T-helper 22 cell (primary cell): ENCODE data around the gene DDN.
A peak's percentile ranks its signal among the peaks of the same experiment; 100 is the strongest.

Experiments
- DNase-seq: peaks from one replicate; pipeline ENCODE4 v3.0.0-alpha.2; 2020; ENCODE audit warnings: low read depth

The DDN gene

GRCh38 chr12:49013428-49013827 lies 14.3 kb upstream of the DDN start:
- DNase-seq: no peak

- no peak for DNase-seq
Observed at GRCh38 chr12:49012739-49013138, 13.6 kb upstream of the DDN start.

- DNase-seq: no peak
Observed at GRCh38 chr12:49010092-49010668, 11.0 kb upstream of the DDN start.

GRCh38 chr12:49008943-49009342 lies 9.8 kb upstream of the DDN start:
- no peak for DNase-seq

- DNase-seq: no peak
Observed at GRCh38 chr12:49000346-49000745, 1.2 kb upstream of the DDN start.

GRCh38 chr12:48998497-48999353 lies 450 bp downstream of the DDN start:
- no peak for DNase-seq

GRCh38 chr12:48997719-48998496 lies 1.3 kb downstream of the DDN start:
- no peak for DNase-seq

- peak; percentile 55 for DNase-seq
Observed at GRCh38 chr12:48996794-48997718, 2.1 kb downstream of the DDN start.

GRCh38 chr12:48995086-48995879 lies 3.9 kb downstream of the DDN start:
- no peak for DNase-seq

- no peak for DNase-seq
Observed at GRCh38 chr12:48994224-48995085, 4.7 kb downstream of the DDN start.

GRCh38 chr12:48993787-48994186 lies 5.4 kb downstream of the DDN start:
- no peak for DNase-seq

- DNase-seq: no peak
Observed at GRCh38 chr12:48991247-48992050, 7.7 kb downstream of the DDN start.

- no peak for DNase-seq
Observed at GRCh38 chr12:48990552-48990951, 8.6 kb downstream of the DDN start.

- DNase-seq: no peak
Observed at GRCh38 chr12:48988030-48988649, 11.0 kb downstream of the DDN start.

- no peak for DNase-seq
Observed at GRCh38 chr12:48986720-48987291, 12.4 kb downstream of the DDN start.

GRCh38 chr12:48985901-48986300 lies 13.3 kb downstream of the DDN start:
- no peak for DNase-seq

- no peak for DNase-seq
Observed at GRCh38 chr12:48985475-48985897, 13.7 kb downstream of the DDN start.

GRCh38 chr12:48982397-48983080 lies 16.6 kb downstream of the DDN start:
- DNase-seq: no peak
